Smooth muscle cell (in vitro differentiated cells): Measurements from ENCODE around the gene INHBE. TPM values are rescaled to one million over a fixed set of nuclear protein-coding genes. Genes with fewer than 3 reads are reported as not detected.

ENCODE experiments used
- DNase-seq: peaks from one replicate; lab custom pipeline; 2025; ENCODE audit not compliant: unreplicated experiment; lab: John Stamatoyannopoulos, UW
- H2AFZ ChIP-seq: fragments of 200-600 bp; sonication (generic); 2 replicates; pipeline ENCODE4 v1.6.0; 2016; ENCODE audit warnings: antibody characterized with exemption, low read depth, mild to moderate bottlenecking
- H3F3A ChIP-seq: fragments of 200-600 bp; sonication (generic); 2 replicates; pipeline ENCODE4 v1.6.0; 2017; ENCODE audit warnings: antibody characterized with exemption, low read depth
- H3K27ac ChIP-seq: fragments of 200-600 bp; sonication (generic); 2 replicates; pipeline ENCODE4 v1.5.1; 2016; ENCODE audit warnings: low read depth, mild to moderate bottlenecking
- H3K27me3 ChIP-seq: fragments of 200-600 bp; sonication (generic); 2 replicates; pipeline ENCODE4 v1.6.1; 2016; ENCODE audit warnings: low read depth, mild to moderate bottlenecking
- H3K36me3 ChIP-seq: fragments of 200-600 bp; sonication (generic); 2 replicates; pipeline ENCODE4 v1.5.1; 2016; ENCODE audit warnings: low read depth
- H3K4me1 ChIP-seq: fragments of 200-600 bp; sonication (generic); 2 replicates; pipeline ENCODE4 v1.5.1; 2016; ENCODE audit warnings: low read depth
- H3K4me2 ChIP-seq: fragments of 200-600 bp; sonication (generic); 2 replicates; pipeline ENCODE4 v1.6.0; 2016; ENCODE audit warnings: mild to moderate bottlenecking
- H3K4me3 ChIP-seq: fragments of 200-600 bp; sonication (generic); 2 replicates; pipeline ENCODE4 v1.5.1; 2016; ENCODE audit warnings: mild to moderate bottlenecking
- H3K79me2 ChIP-seq: fragments of 200-600 bp; sonication (generic); 2 replicates; pipeline ENCODE4 v1.6.0; 2016; ENCODE audit warnings: low read depth, mild to moderate bottlenecking
- H3K9ac ChIP-seq: fragments of 200-600 bp; sonication (generic); 2 replicates; pipeline ENCODE4 v1.6.0; 2016; ENCODE audit warnings: low read depth
- H3K9me3 ChIP-seq: fragments of 200-600 bp; sonication (generic); replicated peaks from 2 replicates; pipeline ENCODE4 v1.5.1; 2016; ENCODE audit warnings: low read depth
- H4K20me1 ChIP-seq: fragments of 200-600 bp; sonication (generic); 2 replicates; pipeline ENCODE4 v1.6.0; 2016; ENCODE audit warnings: low read depth
- WGBS: methylation state at CpG from one replicate; pipeline ENCODE4 v1.1.7; 2016; ENCODE audit warnings: low lambda C conversion rate; 5-methylcytosine and 5-hydroxymethylcytosine counted together
- polyA plus RNA-seq: library from polyadenylated mRNA; unstranded; fragments of >200 nt; fragmentation: Nextera tagmentation; extraction: Ambion mirVana; gene quantifications from 2 replicates; pipeline ENCODE4 v1.2.1, GENCODE V29; 2016
- total RNA-seq: library from RNA; depleted of rRNA; stranded (reverse); fragments of >200 nt; gene quantifications from 2 replicates; pipeline ENCODE4 v1.2.3, GENCODE V29; 2014
- TF ChIP-seq, protein P1 (sequence below): fragments of 200-600 bp; sonication (generic); IDR thresholded peaks from 2 replicates; pipeline ENCODE4 v1.5.1; 2017; ENCODE audit warnings: borderline replicate concordance, mild to moderate bottlenecking, antibody characterized with exemption; ENCODE audit not compliant: insufficient read depth, poor library complexity, severe bottlenecking

The INHBE gene
- total and polyA plus RNA-seq, 2 experiments from 2014 or later: 2.1 to 11.5 TPM

DNA sequence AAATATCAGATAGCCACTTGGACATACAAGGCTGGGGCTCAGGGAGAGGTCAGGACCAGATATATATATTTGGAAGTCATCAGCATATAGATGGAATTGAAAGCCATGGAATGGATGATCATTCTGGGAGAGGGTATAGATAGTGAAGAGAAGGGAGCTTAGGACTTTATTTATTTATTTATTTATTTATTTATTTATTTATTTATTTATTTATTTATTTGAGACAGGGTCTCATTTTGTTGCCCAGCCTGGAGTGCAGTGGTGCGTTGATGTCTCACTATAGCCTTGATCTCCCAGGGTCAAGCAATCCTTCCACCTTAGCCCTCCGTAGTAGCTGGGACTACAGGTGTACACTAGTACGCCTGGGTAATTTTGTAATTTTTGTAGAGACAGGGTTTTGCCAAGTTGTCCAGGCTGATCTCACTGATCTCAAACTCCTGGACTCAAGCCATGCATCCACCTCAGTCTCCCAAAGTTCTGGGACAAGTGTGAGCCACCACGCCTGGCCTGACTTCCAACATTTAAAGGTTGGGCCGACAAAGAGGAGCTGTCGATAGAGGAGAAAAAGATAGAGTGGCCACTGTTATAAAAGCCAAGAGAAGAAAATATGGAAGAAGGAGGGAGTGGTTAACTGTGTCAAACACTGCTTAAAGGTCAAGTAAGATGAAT lies 8.7 kb upstream of the INHBE start:
- TF ChIP-seq, protein P1, sequence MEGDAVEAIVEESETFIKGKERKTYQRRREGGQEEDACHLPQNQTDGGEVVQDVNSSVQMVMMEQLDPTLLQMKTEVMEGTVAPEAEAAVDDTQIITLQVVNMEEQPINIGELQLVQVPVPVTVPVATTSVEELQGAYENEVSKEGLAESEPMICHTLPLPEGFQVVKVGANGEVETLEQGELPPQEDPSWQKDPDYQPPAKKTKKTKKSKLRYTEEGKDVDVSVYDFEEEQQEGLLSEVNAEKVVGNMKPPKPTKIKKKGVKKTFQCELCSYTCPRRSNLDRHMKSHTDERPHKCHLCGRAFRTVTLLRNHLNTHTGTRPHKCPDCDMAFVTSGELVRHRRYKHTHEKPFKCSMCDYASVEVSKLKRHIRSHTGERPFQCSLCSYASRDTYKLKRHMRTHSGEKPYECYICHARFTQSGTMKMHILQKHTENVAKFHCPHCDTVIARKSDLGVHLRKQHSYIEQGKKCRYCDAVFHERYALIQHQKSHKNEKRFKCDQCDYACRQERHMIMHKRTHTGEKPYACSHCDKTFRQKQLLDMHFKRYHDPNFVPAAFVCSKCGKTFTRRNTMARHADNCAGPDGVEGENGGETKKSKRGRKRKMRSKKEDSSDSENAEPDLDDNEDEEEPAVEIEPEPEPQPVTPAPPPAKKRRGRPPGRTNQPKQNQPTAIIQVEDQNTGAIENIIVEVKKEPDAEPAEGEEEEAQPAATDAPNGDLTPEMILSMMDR: no peak
- WGBS: 98% methylated on average over 6 of the region's 6 CpGs
- Histone ChIP-seq H3K4me3 (no peak overlapping the region), H3K4me1 (no peaks in the 10 kb centered on the region), H3F3A (no peaks in the 10 kb centered on the region), H3K9me3 (no peaks in the 10 kb centered on the region), H3K79me2 (no peaks in the 10 kb centered on the region), H3K4me2 (no peak overlapping the region), H3K36me3 (no peaks in the 10 kb centered on the region), H4K20me1 (no peaks in the 10 kb centered on the region), H3K27ac (no peak overlapping the region), H3K27me3 (no peaks in the 10 kb centered on the region), H3K9ac (no peak overlapping the region), H2AFZ (no peak overlapping the region)
- DNase-seq: no peak

DNA sequence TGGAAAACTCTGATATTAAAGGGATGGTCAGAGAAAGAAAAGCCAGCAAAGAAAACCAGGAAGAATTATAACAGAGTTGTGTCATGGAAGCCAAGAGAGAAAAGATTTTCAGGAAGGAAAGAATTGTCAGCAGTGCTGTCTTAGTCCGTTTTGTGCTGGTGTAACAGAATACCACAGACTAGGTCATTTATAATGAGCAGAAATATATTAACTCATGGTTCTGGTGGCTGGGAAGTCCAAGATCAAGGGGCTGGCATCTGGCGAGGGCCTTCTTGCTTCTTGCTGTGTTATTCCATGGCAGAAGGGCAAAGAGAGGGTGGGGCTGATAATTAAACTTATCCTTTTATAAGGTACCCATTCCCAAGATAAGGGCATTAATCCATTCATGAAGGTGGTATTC lies 6.4 kb upstream of the INHBE start:
- no peak for DNase-seq
- TF ChIP-seq, protein P1: no peak
- 88% methylated on average over 2 of the region's 2 CpGs for WGBS

DNA sequence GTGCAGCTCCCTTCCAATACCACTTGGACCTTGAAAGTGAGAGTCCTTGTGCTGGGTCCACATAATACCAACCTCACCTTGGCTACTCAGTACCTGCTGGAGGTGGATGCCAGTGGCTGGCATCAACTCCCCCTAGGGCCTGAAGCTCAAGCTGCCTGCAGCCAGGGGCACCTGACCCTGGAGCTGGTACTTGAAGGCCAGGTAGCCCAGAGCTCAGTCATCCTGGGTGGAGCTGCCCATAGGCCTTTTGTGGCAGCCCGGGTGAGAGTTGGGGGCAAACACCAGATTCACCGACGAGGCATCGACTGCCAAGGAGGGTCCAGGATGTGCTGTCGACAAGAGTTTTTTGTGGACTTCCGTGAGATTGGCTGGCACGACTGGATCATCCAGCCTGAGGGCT lies 5.7 kb upstream of the INHBE start:
- TF ChIP-seq, protein P1: no peak
- H3K27ac ChIP-seq: no peak overlapping the region
- H3K4me1 ChIP-seq: peaks cover under 1% of the 10 kb centered on the region
- H3K9ac ChIP-seq: no peak overlapping the region
- 98% methylated on average over 7 of the region's 7 CpGs for WGBS
- no peaks in the 10 kb centered on the region for H3K9me3 ChIP-seq
- H3K36me3 ChIP-seq: no peaks in the 10 kb centered on the region
- no peak overlapping the region for H2AFZ ChIP-seq
- H3K4me2 ChIP-seq: no peak overlapping the region
- no peak for DNase-seq
- no peaks in the 10 kb centered on the region for H3K27me3 ChIP-seq
- no peaks in the 10 kb centered on the region for H3K79me2 ChIP-seq
- no peaks in the 10 kb centered on the region for H4K20me1 ChIP-seq
- H3K4me3 ChIP-seq: no peak overlapping the region
- no peaks in the 10 kb centered on the region for H3F3A ChIP-seq

More for the DNA sequence above, 6.4 kb upstream of the INHBE start:
- no peak overlapping the region for H3K4me2 ChIP-seq
- H3K27ac ChIP-seq: no peak overlapping the region
- H4K20me1 ChIP-seq: no peaks in the 10 kb centered on the region
- no peaks in the 10 kb centered on the region for H3K9me3 ChIP-seq
- H3K79me2 ChIP-seq: no peaks in the 10 kb centered on the region
- no peak overlapping the region for H2AFZ ChIP-seq
- no peak overlapping the region for H3K4me3 ChIP-seq
- H3K36me3 ChIP-seq: no peaks in the 10 kb centered on the region
- H3K27me3 ChIP-seq: no peaks in the 10 kb centered on the region
- no peaks in the 10 kb centered on the region for H3F3A ChIP-seq
- H3K4me1 ChIP-seq: no peaks in the 10 kb centered on the region
- no peak overlapping the region for H3K9ac ChIP-seq

DNA sequence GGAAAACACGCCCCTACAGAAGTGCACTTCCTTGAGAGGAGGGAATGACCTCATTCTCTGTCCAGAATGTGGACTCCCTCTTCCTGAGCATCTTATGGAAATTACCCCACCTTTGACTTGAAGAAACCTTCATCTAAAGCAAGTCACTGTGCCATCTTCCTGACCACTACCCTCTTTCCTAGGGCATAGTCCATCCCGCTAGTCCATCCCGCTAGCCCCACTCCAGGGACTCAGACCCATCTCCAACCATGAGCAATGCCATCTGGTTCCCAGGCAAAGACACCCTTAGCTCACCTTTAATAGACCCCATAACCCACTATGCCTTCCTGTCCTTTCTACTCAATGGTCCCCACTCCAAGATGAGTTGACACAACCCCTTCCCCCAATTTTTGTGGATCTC lies 5.0 kb upstream of the INHBE start:
- Histone ChIP-seq H3K4me1 (peaks cover 5% of the 10 kb centered on the region), H3K9ac (no peak overlapping the region), H2AFZ (no peak overlapping the region), H3K27me3 (no peaks in the 10 kb centered on the region), H3F3A (no peaks in the 10 kb centered on the region), H3K9me3 (no peaks in the 10 kb centered on the region), H3K4me2 (no peak overlapping the region), H3K27ac (no peak overlapping the region), H3K79me2 (no peaks in the 10 kb centered on the region), H3K36me3 (no peaks in the 10 kb centered on the region), H4K20me1 (no peaks in the 10 kb centered on the region), H3K4me3 (no peak overlapping the region)
- 100% methylated on average over 3 of the region's 3 CpGs for WGBS
- TF ChIP-seq, protein P1: no peak
- DNase-seq: no peak
